Neural crest cell (in vitro differentiated cells): ENCODE measurements around the gene MRM2. TPM values are rescaled to one million over a fixed set of nuclear protein-coding genes. Genes with fewer than 3 reads are reported as not detected.
A peak's percentile ranks its signal among the peaks of the same experiment; 100 is the strongest.

ENCODE experiments used
- DNase-seq: peaks from one replicate; pipeline ENCODE4 v3.0.0; 2021; ENCODE audit warnings: low read depth, mixed read lengths, low spot score
- H3K27ac Mint-ChIP-seq: one replicate; pipeline ENCODE4 v1.8.0; 2021; ENCODE audit warnings: mild to moderate bottlenecking, mixed read lengths; ENCODE audit not compliant: unreplicated experiment
- H3K27me3 Mint-ChIP-seq: 2 replicates; pipeline ENCODE4 v1.8.0; 2021; ENCODE audit warnings: low read depth, mild to moderate bottlenecking, mixed read lengths
- H3K36me3 Mint-ChIP-seq: 2 replicates; pipeline ENCODE4 v1.8.0; 2021; ENCODE audit warnings: low read depth, mild to moderate bottlenecking, mixed read lengths
- H3K4me1 Mint-ChIP-seq: 2 replicates; pipeline ENCODE4 v1.8.0; 2021; ENCODE audit warnings: mixed read lengths
- H3K4me3 Mint-ChIP-seq: one replicate; pipeline ENCODE4 v1.8.0; 2021; ENCODE audit warnings: mild to moderate bottlenecking, mixed read lengths
- H3K9me3 Mint-ChIP-seq: 2 replicates; pipeline ENCODE4 v1.8.0; 2021; ENCODE audit warnings: mixed read lengths
- total RNA-seq: library from RNA; stranded (reverse); gene quantifications from 2 replicates; pipeline ENCODE4 v1.2.1, GENCODE V29; 2021
- TF ChIP-seq, protein P1 (sequence below): fragments of 200-600 bp; sonication (generic); conservative IDR thresholded peaks from 2 replicates; pipeline ENCODE4 v1.5.0; 2021; ENCODE audit warnings: antibody characterized with exemption, mild to moderate bottlenecking

The MRM2 gene
- total RNA-seq, 1 donor from 2014 or later: 48.5 TPM

GRCh38 chr7:2223321-2223720, 18.7 kb downstream of the MRM2 start:
- DNase-seq: no peak
- TF ChIP-seq, protein P1, sequence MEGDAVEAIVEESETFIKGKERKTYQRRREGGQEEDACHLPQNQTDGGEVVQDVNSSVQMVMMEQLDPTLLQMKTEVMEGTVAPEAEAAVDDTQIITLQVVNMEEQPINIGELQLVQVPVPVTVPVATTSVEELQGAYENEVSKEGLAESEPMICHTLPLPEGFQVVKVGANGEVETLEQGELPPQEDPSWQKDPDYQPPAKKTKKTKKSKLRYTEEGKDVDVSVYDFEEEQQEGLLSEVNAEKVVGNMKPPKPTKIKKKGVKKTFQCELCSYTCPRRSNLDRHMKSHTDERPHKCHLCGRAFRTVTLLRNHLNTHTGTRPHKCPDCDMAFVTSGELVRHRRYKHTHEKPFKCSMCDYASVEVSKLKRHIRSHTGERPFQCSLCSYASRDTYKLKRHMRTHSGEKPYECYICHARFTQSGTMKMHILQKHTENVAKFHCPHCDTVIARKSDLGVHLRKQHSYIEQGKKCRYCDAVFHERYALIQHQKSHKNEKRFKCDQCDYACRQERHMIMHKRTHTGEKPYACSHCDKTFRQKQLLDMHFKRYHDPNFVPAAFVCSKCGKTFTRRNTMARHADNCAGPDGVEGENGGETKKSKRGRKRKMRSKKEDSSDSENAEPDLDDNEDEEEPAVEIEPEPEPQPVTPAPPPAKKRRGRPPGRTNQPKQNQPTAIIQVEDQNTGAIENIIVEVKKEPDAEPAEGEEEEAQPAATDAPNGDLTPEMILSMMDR: no peak
- H3K27ac Mint-ChIP-seq: no peak overlapping the region
- no peaks in the 10 kb centered on the region for H3K9me3 Mint-ChIP-seq
- no peaks in the 10 kb centered on the region for H3K27me3 Mint-ChIP-seq
- H3K4me1 Mint-ChIP-seq: no peaks in the 10 kb centered on the region
- no peak overlapping the region for H3K4me3 Mint-ChIP-seq
- H3K36me3 Mint-ChIP-seq: peaks cover 8% of the 10 kb centered on the region

DNA sequence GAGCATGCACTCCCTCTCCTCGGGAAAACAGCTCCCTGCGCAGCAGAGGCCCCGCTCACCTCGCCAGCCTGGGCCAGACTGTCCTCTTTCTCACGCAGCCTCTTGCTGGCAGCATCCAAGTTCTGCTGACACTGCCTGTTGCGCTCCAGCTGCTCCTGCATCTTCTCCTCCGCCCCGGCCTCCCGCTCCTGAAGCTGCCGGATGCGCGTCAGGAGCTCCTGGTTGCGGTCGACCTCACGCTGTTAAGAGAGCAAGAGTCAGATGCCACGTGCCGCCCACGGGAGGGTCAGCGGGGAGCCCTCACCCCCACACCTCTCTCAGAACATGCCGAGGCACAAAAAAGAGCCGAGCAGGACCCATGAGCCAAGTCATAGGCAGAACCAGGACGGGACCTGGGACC, 19.5 kb downstream of the MRM2 start:
- peaks cover 8% of the 10 kb centered on the region for H3K36me3 Mint-ChIP-seq
- H3K4me1 Mint-ChIP-seq: no peaks in the 10 kb centered on the region
- H3K9me3 Mint-ChIP-seq: no peaks in the 10 kb centered on the region

DNA sequence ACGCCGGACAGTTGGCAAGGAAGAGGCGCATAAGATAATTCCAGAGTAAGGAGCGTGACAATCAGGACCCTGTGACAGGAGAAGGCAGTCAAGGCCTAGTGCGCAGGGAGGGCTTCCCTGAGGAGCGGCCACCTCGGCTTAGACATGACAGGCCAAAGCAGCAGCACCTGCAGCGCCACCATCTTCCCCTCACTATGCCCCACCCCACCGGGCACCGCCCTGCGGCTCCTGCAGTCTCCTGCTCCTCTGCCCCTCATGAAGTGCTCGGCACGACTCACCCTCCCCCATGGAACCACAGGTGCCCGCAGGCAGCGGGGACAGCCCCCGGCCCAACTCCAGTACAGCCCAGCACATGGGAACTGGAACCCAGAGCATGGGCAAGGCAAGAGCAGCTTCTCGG, 21.1 kb downstream of the MRM2 start:
- Mint-ChIP-seq H3K27ac (peak overlapping the region; percentile 43), H3K36me3 (peaks cover 9% of the 10 kb centered on the region), H3K4me1 (no peaks in the 10 kb centered on the region), H3K4me3 (no peak overlapping the region), H3K9me3 (no peaks in the 10 kb centered on the region), H3K27me3 (no peaks in the 10 kb centered on the region)
- no peak for DNase-seq
- TF ChIP-seq, protein P1: no peak

More for the DNA sequence above, 19.5 kb downstream of the MRM2 start:
- H3K27me3 Mint-ChIP-seq: no peaks in the 10 kb centered on the region
- DNase-seq: no peak
- H3K27ac Mint-ChIP-seq: no peak overlapping the region
- H3K4me3 Mint-ChIP-seq: no peak overlapping the region
- TF ChIP-seq, protein P1: no peak

DNA sequence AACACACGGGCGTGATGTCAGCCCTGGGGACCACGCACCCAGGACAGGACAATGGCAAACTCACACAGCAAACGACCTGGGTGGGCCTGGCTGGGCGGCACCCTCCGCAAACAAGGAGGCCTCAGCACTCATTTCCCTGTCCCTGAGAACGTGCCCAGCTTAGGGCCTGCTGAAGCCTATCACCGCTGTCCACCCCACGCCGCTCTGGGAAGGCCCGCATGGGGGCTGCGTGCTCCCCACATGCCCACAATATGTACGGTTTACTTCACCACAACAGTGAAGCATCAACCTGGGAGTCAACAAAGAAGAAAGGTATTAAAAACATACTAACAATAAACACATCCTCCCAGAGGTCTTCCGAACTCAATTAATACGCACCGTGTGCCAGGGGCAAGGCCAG, 21.5 kb downstream of the MRM2 start:
- H3K36me3 Mint-ChIP-seq: peaks cover 11% of the 10 kb centered on the region
- peak overlapping the region; percentile 43 for H3K27ac Mint-ChIP-seq
- H3K27me3 Mint-ChIP-seq: no peaks in the 10 kb centered on the region
- no peak for DNase-seq
- no peaks in the 10 kb centered on the region for H3K9me3 Mint-ChIP-seq
- TF ChIP-seq, protein P1: no peak
- no peaks in the 10 kb centered on the region for H3K4me1 Mint-ChIP-seq
- no peak overlapping the region for H3K4me3 Mint-ChIP-seq

- Mint-ChIP-seq H3K27me3 (no peaks in the 10 kb centered on the region), H3K9me3 (no peaks in the 10 kb centered on the region), H3K36me3 (peaks cover 11% of the 10 kb centered on the region), H3K4me1 (no peaks in the 10 kb centered on the region), H3K4me3 (no peak overlapping the region), H3K27ac (peak overlapping the region; percentile 43)
- no peak for DNase-seq
- TF ChIP-seq, protein P1: no peak
Observed at GRCh38 chr7:2220030-2220429, 22.0 kb downstream of the MRM2 start.

DNA sequence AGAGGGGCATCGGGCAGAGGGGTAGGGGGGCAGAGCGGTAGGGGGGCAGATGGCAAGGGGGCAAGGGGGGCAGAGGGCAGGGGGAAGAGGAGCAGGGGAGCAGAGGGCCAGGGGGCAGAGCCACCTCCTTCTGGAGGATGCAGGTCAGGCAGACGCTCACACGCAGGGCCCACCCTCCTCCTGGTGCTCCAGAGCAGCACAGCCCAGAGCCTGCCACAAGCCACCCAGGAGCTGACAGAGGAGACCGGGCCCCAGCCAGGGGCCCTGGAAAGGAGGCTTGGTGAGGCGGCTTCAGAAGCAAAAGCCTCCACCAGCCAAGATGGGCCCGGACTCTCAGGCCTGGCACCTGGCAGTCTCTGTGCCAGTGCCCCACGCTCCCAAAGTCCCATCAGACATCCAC, 22.4 kb downstream of the MRM2 start:
- H3K4me3 Mint-ChIP-seq: no peak overlapping the region
- no peak for DNase-seq
- H3K27ac Mint-ChIP-seq: no peak overlapping the region
- H3K27me3 Mint-ChIP-seq: no peaks in the 10 kb centered on the region
- TF ChIP-seq, protein P1: no peak
- H3K4me1 Mint-ChIP-seq: no peaks in the 10 kb centered on the region
- peaks cover 11% of the 10 kb centered on the region for H3K36me3 Mint-ChIP-seq
- no peaks in the 10 kb centered on the region for H3K9me3 Mint-ChIP-seq
